SJCRH30 (cell line): Measurements from ENCODE around the gene TWF1. TPM values are rescaled to one million over a fixed set of nuclear protein-coding genes. Genes with fewer than 3 reads are reported as not detected.
"Not testable (repeated sequence)": the region's sequence is repeated elsewhere in the genome, so short reads cannot be mapped to it uniquely, and the experiment has no call there.

Source experiments
- DNase-seq, 2 experiments: peaks; one replicate each; pipeline ENCODE4 v3.0.0-alpha.2; 2015 to 2020
- H3K27ac ChIP-seq: fragments of 250-450 bp; sonication (Bioruptor Pico); 2 replicates; pipeline ENCODE4 v1.5.1; 2020; ENCODE audit warnings: mild to moderate bottlenecking, moderate library complexity
- H3K27me3 ChIP-seq: fragments of 250-450 bp; sonication (Bioruptor Pico); 2 replicates; pipeline ENCODE4 v1.5.1; 2020; ENCODE audit warnings: mild to moderate bottlenecking, moderate library complexity
- H3K36me3 ChIP-seq: fragments of 250-450 bp; sonication (Bioruptor Pico); 2 replicates; pipeline ENCODE4 v1.5.1; 2020; ENCODE audit warnings: mild to moderate bottlenecking, moderate library complexity
- H3K4me1 ChIP-seq: fragments of 250-450 bp; sonication (Bioruptor Pico); 2 replicates; pipeline ENCODE4 v1.5.1; 2020; ENCODE audit warnings: mild to moderate bottlenecking, moderate library complexity
- H3K4me3 ChIP-seq: fragments of 250-450 bp; sonication (Bioruptor Pico); 2 replicates; pipeline ENCODE4 v1.5.1; 2020; ENCODE audit warnings: mild to moderate bottlenecking, moderate library complexity
- H3K9me3 ChIP-seq: fragments of 250-450 bp; sonication (Bioruptor Pico); replicated peaks from 2 replicates; pipeline ENCODE4 v1.5.1; 2020; ENCODE audit warnings: mild to moderate bottlenecking, moderate library complexity
- total RNA-seq: library from RNA; depleted of rRNA; stranded (reverse); fragments of >200 nt; shearing (Covaris generic); gene quantifications from 2 replicates; pipeline ENCODE4 v1.2.3, GENCODE V29; 2014; rRNA removed

TWF1 gene
- 125 and 147 TPM in 2 replicates for total RNA-seq

- Histone ChIP-seq H3K27ac (peak within 1 kb of the TSS; percentile 84), H3K4me1 (peaks cover 7% of the 10 kb centered on the region), H3K36me3 (peaks cover 28% of the 10 kb centered on the region), H3K9me3 (no peaks in the 10 kb centered on the region), H3K4me3 (peak within 1 kb of the TSS; percentile 100), H3K27me3 (no peaks in the 10 kb centered on the region)
- peak; percentile 89 to 90 for DNase-seq
Observed at GRCh38 chr12:43805860-43806736, at the start of gene TWF1. Gene TWF1, minus strand, starts transcription at chr12:43806317. Its CDS starts 72 bp downstream, at chr12:43806245.

DNA sequence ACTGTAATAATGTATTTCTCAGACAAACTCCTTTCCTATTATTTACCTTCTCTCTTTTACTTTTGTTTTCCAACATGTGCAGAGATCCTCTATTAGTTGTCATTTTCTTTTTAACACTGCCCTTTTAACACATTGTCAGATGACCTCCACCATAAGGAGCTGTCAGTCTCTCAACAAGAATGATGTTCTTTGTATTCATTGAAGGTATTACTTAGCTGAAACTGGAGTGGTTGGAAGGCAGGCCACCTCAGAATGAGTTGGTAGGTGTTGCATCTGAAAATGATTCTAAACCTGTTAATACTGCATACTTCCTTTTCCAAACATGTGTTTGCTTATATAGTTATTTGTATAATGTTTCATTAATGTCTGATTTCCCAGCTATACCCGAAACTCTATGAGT lies 46.6 kb upstream of the TWF1 start:
- no peaks in the 10 kb centered on the region for H3K36me3 ChIP-seq
- H3K9me3 ChIP-seq, result peaks cover 7% of the 10 kb centered on the region
- H3K4me3 ChIP-seq, result no peak overlapping the region
- H3K27me3 ChIP-seq, result no peaks in the 10 kb centered on the region
- peak in 1 of 2 experiments; percentile 53 for DNase-seq
- no peak overlapping the region for H3K27ac ChIP-seq
- H3K4me1 ChIP-seq, result peaks cover 8% of the 10 kb centered on the region; the same call in 1 of the 2 replicates

- H3K27me3 ChIP-seq, result no peaks in the 10 kb centered on the region
- no peak overlapping the region for H3K4me3 ChIP-seq
- H3K9me3 ChIP-seq, result peaks cover 7% of the 10 kb centered on the region
- no peak overlapping the region for H3K27ac ChIP-seq
- DNase-seq, result peak; percentile 45 to 61
- peaks cover 8% of the 10 kb centered on the region; the same call in 1 of the 2 replicates for H3K4me1 ChIP-seq
- H3K36me3 ChIP-seq, result peaks cover 3% of the 10 kb centered on the region; the same call in 1 of the 2 replicates
Observed at GRCh38 chr12:43848786-43849185, 42.7 kb upstream of the TWF1 start.

GRCh38 chr12:43848226-43848507 lies 42.0 kb upstream of the TWF1 start:
- DNase-seq, result no peak
- Histone ChIP-seq H3K4me3 (no peak overlapping the region), H3K36me3 (peaks cover 3% of the 10 kb centered on the region; the same call in 1 of the 2 replicates), H3K27me3 (no peaks in the 10 kb centered on the region), H3K4me1 (peaks cover 8% of the 10 kb centered on the region; the same call in 1 of the 2 replicates), H3K27ac (no peak overlapping the region), H3K9me3 (peaks cover 7% of the 10 kb centered on the region)

DNA sequence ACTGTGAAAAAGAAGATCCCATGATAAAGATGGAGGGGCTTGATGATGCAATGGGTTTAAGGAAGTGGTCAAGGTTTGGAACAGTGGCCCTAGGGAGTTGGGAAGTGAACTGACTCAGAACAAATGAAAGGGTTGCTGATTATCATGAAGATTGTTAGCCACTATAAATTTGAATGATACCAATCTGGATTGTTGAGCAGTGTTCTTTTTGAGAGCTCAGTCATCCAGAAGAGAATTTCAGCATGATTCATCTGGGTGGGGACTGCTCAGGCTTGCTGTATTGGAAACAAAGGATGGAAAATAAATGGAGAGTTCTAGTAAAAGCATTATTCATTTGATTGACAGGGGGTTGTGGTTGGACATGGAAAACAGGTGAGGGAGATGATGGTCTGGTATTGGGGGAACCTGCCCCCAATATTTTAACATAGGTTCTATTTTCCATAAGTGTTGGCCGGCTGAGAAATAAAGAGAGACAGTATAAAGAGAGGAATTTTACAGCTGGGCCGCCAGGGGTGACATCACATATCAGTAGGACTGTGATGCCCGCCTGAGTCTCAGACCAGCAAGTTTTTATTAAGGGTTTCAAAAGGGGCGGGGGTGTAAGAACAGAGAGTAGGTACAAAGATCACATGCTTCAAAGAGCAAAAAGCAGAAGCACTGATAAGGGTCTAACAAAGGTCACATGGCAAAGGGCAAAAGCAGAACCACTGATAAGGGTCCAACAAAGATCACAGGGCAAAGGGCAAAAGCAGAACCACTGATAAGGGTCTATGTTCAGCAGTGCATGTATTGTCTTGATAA lies 41.5 kb upstream of the TWF1 start:
- H3K4me3 ChIP-seq, H3K4me1 ChIP-seq, H3K27ac ChIP-seq, H3K27me3 ChIP-seq, H3K9me3 ChIP-seq, H3K36me3 ChIP-seq, DNase-seq: not testable (repeated sequence)

DNA sequence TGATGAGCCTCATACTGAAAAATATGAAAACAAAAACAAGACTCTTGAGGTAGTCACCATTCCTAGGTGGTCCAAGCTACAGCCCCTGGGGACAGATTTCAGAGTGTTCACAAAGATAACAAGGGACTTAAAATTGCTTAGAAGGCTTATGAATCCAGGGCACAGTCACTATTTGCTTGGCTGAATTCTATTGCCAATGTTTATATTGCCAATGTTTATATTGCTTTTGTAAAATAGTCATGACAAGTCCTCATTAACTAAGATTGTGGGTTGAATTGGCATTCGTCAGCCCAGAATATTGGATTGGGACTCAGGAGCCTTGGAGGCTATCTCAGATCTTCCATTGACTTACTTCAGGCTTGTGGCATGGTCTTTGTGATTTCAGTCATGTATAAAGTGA lies 36.1 kb upstream of the TWF1 start:
- H3K27ac ChIP-seq, result no peak overlapping the region

GRCh38 chr12:43841253-43841652 lies 35.1 kb upstream of the TWF1 start:
- H3K4me1 ChIP-seq, result no peaks in the 10 kb centered on the region
- H3K27ac ChIP-seq, result no peak overlapping the region
- no peaks in the 10 kb centered on the region for H3K9me3 ChIP-seq
- H3K4me3 ChIP-seq, result no peak overlapping the region
- H3K27me3 ChIP-seq, result no peaks in the 10 kb centered on the region
- no peak for DNase-seq
- H3K36me3 ChIP-seq, result peaks cover 3% of the 10 kb centered on the region; the same call in 1 of the 2 replicates

More for the DNA sequence above, 36.1 kb upstream of the TWF1 start:
- H3K9me3 ChIP-seq, result no peaks in the 10 kb centered on the region
- H3K36me3 ChIP-seq, result peaks cover 3% of the 10 kb centered on the region; the same call in 1 of the 2 replicates
- no peak for DNase-seq
- H3K27me3 ChIP-seq, result no peaks in the 10 kb centered on the region
- no peaks in the 10 kb centered on the region for H3K4me1 ChIP-seq
- no peak overlapping the region for H3K4me3 ChIP-seq

DNA sequence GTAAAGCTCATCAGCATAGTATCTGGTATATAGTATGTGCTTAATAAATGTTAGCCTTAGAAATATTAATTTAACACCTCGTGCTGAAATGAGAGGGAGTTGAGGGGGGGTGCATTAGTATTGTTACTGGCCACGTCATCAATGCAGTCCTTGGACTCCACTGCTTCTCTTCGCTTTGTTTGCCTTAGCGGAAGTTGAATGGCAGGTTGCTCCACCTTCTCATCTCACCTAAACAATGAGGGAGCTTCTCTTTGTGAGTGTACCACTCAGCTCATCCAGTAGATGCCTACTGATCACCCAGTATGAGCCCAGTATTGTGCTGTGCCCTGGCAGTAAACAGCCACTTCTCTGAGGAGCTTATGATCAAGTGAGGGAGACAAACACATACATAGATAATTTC lies 34.2 kb upstream of the TWF1 start:
- no peak overlapping the region for H3K27ac ChIP-seq
- no peaks in the 10 kb centered on the region for H3K36me3 ChIP-seq
- no peaks in the 10 kb centered on the region for H3K9me3 ChIP-seq
- no peaks in the 10 kb centered on the region for H3K4me1 ChIP-seq
- DNase-seq, result no peak
- no peaks in the 10 kb centered on the region for H3K27me3 ChIP-seq
- H3K4me3 ChIP-seq, result no peak overlapping the region

DNA sequence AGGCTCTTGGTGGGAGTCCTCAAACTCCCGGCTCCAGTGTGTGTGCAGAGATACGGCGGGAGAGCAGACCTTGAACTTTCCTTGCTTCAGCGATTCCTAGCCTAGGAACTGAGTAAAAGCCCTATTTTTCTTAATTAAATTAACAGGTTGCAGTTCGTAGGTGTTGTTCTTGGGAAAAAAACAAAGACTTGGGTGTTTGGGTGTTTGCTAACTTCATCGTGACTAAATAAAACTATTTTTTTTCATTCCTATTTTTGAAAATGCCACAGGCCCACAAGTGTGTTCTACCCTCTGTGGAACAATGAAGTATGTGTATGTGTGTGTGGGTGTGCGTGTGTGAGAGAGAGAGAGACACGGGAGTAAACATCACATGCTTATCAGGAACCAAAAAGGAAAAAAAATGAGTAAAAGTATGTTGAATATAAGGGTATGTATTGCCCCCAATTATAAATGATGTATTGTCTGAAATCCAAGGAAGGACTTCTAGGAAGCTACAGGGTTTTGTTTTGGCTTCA lies 30.4 kb upstream of the TWF1 start:
- Histone ChIP-seq H3K9me3 (no peaks in the 10 kb centered on the region), H3K36me3 (no peaks in the 10 kb centered on the region), H3K27me3 (no peaks in the 10 kb centered on the region), H3K4me1 (no peaks in the 10 kb centered on the region), H3K27ac (peak overlapping the region; percentile 50), H3K4me3 (peak overlapping the region; percentile 75)
- peak in 1 of 2 experiments; percentile 57 for DNase-seq

DNA sequence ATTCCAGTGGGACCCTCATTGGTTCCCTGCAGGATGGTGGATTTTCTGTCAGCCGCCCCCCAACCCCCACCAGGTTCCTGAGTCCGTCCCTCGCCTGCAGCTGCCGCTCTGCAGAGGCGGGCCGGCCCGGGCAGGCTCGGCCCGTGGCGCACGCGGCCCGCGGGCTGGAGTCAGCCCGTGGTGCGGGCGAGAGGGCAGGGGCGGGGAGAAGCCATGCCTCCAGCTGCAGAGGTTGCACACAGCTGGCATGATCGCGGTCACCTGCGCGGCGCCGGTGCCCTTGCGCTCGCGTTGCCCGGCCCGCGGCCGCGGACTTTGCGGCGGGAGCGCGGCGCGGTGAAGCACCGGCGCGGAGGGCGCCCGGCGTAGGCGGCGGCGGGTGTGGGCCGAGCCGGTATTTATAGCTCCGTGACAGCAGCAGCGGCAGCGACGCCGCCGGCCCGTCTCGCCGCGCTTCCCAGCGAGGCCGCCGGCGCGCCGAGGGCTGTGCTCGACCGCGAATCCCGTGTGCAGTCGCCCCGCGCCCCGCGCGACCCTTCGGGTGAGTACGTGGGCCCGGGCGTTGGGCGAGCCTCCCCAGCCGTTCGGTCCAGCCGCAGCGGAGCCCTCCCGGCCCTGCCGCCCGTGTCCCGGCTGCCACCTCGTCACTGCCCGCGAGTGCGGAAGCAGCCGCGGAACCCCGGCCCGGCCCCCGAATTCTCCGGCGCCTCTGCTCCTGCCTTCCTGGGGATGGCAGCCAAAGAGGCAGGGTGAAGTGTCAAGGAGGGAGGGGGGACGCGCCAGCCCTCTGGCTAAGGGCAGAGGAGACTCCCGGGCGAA lies 29.7 kb upstream of the TWF1 start, which contains the start of gene TMEM117:
TMEM117 (plus strand) TSS at position 426 of the 819 bp plus-strand sequence.
- Histone ChIP-seq H3K27me3 (no peaks in the 10 kb centered on the region), H3K4me1 (no peaks in the 10 kb centered on the region), H3K4me3 (peak within 1 kb of the TSS; percentile 75), H3K9me3 (no peaks in the 10 kb centered on the region), H3K27ac (peak within 1 kb of the TSS; percentile 50), H3K36me3 (no peaks in the 10 kb centered on the region)
- DNase-seq, result peak; percentile 82 to 83

- Histone ChIP-seq H3K4me1 (no peaks in the 10 kb centered on the region), H3K4me3 (peak overlapping the region; percentile 75), H3K36me3 (no peaks in the 10 kb centered on the region), H3K9me3 (no peaks in the 10 kb centered on the region), H3K27ac (no peak overlapping the region; the same call in 1 of the 2 replicates), H3K27me3 (no peaks in the 10 kb centered on the region)
- no peak for DNase-seq
Observed at GRCh38 chr12:43835264-43835655, 29.1 kb upstream of the TWF1 start.

GRCh38 chr12:43832463-43833168 lies 26.5 kb upstream of the TWF1 start:
- Histone ChIP-seq H3K27me3 (no peaks in the 10 kb centered on the region), H3K4me1 (peaks cover 7% of the 10 kb centered on the region; the same call in 1 of the 2 replicates), H3K27ac (no peak overlapping the region), H3K4me3 (no peak overlapping the region), H3K36me3 (no peaks in the 10 kb centered on the region), H3K9me3 (no peaks in the 10 kb centered on the region)
- no peak for DNase-seq

- Histone ChIP-seq H3K27me3 (no peaks in the 10 kb centered on the region), H3K4me3 (no peak overlapping the region), H3K4me1 (peaks cover 19% of the 10 kb centered on the region), H3K36me3 (no peaks in the 10 kb centered on the region), H3K9me3 (no peaks in the 10 kb centered on the region), H3K27ac (no peak overlapping the region)
- DNase-seq, result no peak
Observed at GRCh38 chr12:43827093-43827492, 21.0 kb upstream of the TWF1 start.

DNA sequence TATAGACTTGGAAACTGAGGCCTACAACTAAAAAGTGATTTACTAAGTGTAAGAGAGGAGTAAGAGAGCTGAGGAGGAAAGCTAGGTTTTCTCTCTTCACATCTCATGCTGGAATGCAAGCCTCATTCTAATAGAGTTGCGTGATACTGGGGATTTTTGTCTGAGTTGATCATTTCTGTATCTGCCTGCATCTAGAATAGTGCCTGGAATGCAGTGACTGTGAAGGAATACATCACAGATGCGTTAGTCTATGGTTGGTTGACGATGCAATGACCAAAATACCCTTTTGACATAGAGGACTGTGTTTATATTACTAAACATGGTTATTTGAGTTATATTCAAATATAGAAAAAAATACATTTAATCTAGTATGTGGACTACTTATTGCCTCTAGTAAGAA lies 20.6 kb upstream of the TWF1 start:
- no peak overlapping the region for H3K4me3 ChIP-seq
- H3K9me3 ChIP-seq, result no peaks in the 10 kb centered on the region
- H3K27me3 ChIP-seq, result no peaks in the 10 kb centered on the region
- no peak overlapping the region for H3K27ac ChIP-seq
- peaks cover 19% of the 10 kb centered on the region for H3K4me1 ChIP-seq
- no peaks in the 10 kb centered on the region for H3K36me3 ChIP-seq
- no peak for DNase-seq
